Nucleus accumbens (tissue), 56 donors: ENCODE data around the gene PPP6R2.
A peak's percentile ranks its signal among the peaks of the same experiment; 100 is the strongest.
"Not testable (repeated sequence)": the region's sequence is repeated elsewhere in the genome, so short reads cannot be mapped to it uniquely, and the experiment has no call there.

ENCODE experiments used
- DNase-seq, 56 donors: peaks; one replicate each; lab custom pipeline; 2025; lab: John Stamatoyannopoulos, UW

The PPP6R2 gene

DNA sequence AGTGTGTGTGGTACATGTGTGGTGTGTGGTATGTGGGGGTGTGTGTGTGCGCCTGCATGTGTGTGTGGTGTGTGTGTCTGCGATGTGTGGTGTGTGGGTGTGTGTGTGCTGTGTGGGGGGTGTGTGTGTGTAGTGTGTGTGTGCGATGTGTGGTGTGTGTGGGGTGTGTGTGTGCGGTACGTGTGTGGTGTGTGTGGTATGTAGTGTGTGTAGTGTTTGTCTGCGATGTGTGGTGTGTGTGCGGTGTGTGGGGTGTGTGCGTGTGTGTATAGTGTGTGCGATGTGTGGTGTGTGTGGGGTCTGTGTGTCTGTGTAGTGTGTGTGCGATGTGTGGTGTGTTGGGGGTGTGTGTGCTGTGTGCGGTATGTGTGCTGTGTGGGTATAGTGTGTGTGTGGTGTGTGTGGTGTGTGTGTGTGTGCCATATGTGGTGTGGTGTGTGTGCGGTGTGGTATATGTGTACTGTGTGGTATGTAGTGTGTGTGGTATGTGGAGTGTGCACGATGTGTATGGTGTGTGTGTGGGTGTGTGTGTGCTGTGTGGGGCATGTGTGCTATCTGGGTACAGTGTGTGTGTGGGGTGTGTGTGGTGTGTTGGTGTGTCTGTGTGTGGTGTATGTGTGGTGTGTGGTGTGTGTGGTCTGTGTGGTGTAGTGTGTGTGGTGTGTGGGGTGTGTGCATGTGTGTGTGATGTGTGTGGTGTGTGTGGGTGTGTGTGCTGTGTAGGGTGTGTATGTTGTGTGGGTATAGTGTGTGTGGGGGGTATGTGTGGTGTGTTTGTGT is 5.7 kb upstream of the PPP6R2 start:
- no peak for DNase-seq

DNA sequence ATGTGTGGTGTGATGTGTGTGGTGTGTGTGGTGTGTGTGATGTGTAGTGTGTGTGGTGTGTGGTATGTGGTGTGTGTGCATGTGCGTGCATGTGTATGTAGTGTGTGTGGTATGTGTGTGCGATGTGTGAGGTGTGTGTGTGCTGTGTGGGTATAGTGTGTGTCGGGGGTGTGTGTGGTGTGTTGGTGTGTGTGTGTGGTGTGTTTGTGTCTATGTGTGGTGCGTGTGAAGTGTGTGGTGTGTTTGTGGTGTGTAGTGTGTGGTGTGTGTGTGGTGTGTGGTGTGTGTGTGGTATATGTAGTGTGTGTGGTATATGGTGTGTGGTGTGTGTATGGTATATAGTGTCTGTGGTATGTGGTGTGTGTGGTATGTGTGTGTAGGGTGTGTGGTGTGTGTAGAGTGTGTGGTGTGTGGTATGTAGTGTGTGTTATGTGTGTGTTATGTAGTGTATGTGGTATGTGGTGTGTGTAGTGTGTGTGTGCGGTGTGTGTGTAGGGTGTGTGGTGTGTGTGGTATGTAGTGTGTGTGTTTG is 5.0 kb upstream of the PPP6R2 start:
- no peak for DNase-seq

DNA sequence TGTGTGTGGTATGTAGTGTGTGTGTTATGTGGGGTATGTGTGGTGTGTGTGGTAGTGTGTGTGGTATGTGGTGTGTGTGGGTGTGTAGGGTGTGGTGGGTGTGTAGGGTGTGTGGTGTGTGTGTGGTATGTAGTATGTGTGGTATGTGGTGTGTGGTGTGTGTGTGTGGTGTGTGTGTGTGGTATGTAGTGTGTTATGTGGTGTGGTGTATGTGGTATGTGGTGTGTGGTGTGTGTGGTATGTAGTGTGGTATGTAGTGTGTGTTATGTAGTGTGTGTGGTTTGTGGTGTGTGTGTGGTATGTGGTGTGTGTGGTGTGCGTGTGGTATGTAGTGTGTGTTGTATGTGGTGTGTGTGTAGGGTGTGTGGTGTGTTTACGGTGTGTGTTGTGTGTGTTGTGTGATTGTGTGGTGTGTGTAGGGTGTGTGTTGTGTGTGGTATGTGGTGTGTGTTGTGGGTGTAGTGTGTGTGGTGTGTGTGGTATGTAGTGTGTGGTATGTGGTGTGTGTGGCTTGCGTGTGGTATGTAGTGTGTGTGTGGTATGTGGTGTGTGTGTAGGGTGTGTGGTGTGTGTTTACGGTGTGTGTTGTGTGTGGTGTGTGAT is 4.2 kb upstream of the PPP6R2 start:
- no peak for DNase-seq

DNA sequence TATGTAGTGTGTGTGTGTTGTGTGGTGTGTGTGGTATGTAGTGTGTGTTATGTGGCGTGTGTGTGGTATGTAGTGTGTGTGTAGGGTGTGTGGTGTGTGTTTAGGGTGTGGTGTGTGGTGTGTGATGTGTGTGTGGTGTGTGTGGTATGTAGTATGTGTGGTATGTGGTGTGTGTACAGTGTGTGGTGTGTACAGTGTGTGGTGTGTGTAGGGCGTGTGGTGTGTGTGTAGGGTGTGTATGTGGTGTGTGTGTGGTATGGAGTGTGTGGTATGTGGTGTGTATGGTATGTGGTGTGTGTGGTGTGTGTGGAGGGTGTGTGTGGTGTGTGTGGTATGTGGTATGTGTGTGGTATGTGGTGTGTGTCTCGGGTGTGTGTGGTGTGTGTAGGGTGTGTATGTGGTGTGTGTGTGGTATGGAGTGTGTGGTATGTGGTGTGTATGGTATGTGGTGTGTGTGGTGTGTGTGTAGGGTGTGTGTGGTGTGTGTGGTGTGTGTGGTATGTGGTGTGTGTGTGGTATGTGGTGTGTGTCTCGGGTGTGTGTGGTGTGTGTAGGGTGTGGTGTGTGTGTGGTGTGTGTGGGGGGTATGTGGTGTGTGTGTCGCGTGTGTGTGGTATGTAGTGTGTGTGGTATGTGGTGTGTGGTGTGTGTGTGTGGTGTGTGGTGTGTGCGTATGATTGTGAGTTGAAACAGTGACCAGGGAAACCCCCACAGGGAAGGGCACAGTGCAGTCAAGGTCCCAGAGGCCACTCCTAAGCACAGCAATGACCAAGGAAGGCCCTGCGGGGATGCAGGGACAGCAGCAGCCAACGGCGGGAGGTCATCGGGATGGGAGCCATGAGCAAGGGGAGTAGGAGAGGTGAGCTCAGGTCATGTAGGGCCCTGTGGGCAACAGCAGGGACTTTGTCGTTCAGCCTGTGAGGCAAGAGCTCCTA is 2.9 kb upstream of the PPP6R2 start:
- DNase-seq = no peak

DNA sequence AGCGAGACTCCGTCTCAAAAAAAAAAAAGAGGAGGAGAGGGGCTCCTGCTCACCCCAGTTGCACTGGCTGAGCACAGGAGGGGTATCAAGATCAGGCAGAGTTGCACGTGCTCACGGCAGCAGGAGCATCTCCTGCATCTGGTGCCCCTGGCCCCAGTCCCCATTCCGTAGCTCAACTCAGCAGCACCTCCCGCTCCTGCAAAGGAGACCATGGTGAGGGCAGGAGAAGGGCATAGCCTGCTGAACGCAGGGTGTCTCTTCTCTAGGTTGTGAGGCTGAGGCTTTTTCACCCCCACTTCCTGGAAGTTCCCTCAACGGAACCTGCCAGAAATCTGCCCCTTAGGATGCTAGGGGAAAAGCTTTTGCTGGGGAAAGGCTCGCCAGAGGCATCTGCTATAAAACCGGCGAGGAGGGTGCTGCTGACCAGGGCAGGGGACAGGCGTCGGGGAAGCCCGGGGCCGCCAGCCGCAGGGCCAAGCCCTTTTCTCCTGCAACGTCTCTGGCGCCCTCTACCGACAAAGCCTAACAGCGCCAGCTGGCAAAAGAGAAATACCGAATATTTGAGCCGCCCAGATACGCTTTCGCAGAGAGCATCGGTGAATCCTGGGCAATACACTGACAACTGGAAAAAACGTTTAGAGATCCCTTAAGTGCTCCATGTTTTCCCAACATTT is 1.0 kb upstream of the PPP6R2 start:
- peak in 53 of 56 donors; percentile 27 to 92 (median 71) for DNase-seq

DNA sequence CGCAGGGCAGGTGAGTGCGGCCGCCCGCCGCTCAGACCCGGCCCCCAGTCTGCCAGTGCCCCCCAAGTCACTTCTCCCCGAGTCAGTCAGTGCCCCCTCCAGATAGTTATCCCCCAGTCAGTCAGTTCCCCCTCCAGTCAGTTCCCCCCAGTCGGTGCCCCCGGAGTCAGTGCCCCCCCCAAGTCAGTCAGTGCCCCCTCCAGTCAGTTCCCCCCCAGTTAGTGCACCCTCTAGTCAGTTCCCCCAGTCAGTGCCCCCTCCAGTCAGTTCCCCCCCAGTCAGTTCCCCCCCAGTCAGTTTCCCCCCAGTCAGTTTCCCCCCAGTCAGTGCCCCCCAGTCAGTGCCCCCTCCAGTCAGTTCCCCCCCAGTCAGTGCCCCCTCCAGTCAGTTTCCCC is 411 bp downstream of the PPP6R2 start:
- DNase-seq = no peak

- no peak for DNase-seq
These were observed 3.3 kb downstream of the PPP6R2 start for GRCh38 chr22:50346470-50346869.

- DNase-seq = no peak
These were observed 4.0 kb downstream of the PPP6R2 start for GRCh38 chr22:50347157-50347556.

DNA sequence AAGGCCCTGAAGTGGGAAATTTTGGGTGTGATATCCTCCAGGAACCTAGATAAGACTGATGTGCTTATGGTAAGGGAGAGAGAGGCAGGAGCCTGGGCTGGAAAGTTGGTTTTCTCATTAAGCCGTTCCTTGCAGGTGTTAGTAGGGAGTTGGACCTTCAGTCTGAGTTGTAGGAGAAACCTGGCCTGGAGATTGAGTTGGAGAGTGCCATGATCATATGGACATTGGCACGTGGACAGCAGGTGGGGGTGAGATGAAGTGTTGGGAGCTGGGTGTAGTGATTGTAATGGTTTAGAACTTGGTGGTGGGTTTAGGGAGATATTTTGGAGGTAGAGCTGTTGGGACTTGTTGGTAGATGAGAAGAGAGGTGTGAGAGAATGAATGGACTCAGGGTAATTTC is 4.9 kb downstream of the PPP6R2 start:
- DNase-seq = no peak

DNA sequence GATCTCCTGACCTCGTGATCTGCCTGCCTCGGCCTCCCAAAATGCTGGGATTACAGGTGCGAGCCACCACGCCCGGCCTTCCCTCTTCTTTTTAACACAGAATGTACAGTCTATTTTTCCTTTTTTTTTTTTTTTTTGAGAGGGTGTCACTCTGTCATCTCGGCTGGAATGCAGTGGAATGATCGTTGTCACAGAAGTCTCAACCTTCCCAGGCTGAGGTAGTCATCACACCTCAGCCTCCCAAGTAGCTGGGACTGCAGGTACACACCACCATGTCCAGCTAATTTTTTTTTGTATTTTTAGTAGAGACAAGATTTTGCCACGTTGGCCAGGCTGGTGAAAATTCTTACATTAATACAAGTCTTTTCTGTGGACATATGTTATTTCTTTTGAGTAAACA is 13.1 kb downstream of the PPP6R2 start:
- no peak for DNase-seq

DNA sequence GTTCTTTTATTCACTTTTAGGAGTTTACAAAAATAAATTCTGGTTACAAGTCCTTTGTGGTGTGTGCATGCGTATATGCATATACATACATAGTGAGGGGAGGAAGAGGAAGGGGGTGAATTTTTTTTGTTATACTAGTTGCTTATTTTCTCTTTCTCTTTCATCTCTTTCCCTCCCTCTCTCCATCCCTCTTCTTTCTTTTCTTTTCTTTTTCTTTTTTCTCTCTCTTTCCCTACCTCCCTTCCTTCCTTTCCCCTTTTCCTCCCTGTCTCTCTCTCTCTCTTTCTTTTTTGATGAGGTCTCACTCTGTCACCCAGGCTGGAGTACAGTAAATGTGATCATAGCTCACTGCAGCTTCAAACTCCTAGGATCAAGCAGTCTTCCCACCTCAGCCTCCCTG is 14.1 kb downstream of the PPP6R2 start:
- no peak for DNase-seq

DNA sequence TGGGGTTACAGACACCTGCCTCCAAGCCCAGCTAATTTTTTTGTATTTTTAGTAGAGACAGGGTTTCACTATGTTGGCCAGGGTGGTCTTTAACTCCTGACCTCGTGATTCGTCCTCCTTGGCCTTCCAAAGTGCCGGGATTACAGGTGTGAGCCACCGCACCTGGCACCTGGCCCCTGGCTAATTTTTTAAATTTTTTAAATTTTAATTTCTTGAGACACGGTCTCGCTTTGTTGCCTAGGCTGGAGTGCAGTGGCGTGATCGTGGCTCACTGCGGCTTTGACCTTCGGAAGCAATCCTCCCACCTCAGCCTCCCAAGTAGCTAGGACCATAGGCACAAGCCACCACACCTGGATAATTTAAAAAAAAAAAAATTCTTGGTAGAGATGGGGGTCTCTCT is 14.6 kb downstream of the PPP6R2 start:
- no peak for DNase-seq

GRCh38 chr22:50360578-50360977 is 17.5 kb downstream of the PPP6R2 start:
- no peak for DNase-seq

GRCh38 chr22:50361222-50361621 is 18.1 kb downstream of the PPP6R2 start:
- DNase-seq = no peak

DNA sequence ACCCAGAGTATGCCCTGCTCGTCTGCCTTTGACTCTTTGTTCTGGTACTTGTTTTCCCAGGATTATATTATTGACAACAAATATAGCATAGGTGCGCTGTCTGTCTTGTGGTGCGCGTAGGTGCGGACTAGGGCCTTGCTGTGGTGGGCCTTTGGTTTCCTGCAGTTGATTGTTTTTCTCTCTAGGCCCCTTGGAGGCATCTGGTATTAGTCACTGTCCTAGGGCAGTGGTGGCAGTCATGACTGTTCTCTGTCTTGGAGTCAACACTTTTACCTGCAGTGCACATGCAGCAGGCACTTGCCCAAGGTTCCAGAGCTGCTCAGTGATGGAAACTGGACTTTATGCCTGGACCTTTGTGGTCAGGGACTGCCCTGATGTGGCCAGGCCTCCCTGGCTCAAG is 18.6 kb downstream of the PPP6R2 start:
- DNase-seq = no peak

DNA sequence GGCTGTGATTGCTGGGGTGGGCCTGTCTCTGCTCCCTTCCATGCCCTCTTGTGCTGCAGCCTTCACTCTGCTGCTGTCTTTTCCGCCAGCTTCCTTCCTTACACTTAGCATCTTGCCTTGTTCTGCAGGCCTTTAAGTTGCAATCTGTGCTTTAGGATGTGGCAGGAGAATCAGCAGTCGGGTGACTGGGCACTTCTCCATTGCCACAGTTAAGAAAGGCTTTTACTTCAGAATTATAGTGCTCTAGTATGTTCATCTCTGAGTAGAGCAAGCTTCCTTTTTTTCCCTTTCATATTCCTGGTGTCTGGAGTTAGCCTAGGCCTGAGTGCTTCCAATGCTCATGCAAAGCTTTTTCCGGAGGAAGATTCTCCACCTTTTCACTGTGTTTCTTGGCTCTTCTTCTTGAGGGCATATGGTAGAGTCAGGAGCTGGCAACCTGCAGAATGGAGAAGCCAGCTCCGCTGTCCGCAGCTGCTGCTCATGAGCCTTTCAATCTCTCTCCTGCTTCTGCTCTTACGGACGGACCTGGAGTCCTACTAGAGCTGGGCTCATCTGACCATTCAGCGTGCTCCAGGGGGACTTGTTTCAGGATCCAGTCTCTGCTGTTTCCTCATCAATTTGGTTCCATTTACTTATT is 20.2 kb downstream of the PPP6R2 start:
- DNase-seq = no peak

GRCh38 chr22:50363803-50364194 is 20.7 kb downstream of the PPP6R2 start:
- not testable (repeated sequence) for DNase-seq

- no peak for DNase-seq
These were observed 24.8 kb downstream of the PPP6R2 start for GRCh38 chr22:50367778-50368500.

- DNase-seq = no peak
These were observed 28.0 kb downstream of the PPP6R2 start for GRCh38 chr22:50371101-50371648.
